ENCODE data around the gene S100A12.

GRCh38 chr1:153389401-153389800, 14.0 kb upstream of the S100A12 start:
- TF ChIP-seq CTCF (IDR thresholded peaks at IDR 0.05) (no peak), POLR2A (IDR thresholded peaks at IDR 0.05) (no peak)
